ENCODE results near the gene RLF. TPM values are rescaled to one million over a fixed set of nuclear protein-coding genes. Genes with fewer than 3 reads are reported as not detected.

The RLF gene
- polyA plus RNA-seq, 1 donor (not counting 4 experiments of a cell fraction or from before 2014, with no cell fraction given): 10.7 TPM

- TF ChIP-seq, protein P1, sequence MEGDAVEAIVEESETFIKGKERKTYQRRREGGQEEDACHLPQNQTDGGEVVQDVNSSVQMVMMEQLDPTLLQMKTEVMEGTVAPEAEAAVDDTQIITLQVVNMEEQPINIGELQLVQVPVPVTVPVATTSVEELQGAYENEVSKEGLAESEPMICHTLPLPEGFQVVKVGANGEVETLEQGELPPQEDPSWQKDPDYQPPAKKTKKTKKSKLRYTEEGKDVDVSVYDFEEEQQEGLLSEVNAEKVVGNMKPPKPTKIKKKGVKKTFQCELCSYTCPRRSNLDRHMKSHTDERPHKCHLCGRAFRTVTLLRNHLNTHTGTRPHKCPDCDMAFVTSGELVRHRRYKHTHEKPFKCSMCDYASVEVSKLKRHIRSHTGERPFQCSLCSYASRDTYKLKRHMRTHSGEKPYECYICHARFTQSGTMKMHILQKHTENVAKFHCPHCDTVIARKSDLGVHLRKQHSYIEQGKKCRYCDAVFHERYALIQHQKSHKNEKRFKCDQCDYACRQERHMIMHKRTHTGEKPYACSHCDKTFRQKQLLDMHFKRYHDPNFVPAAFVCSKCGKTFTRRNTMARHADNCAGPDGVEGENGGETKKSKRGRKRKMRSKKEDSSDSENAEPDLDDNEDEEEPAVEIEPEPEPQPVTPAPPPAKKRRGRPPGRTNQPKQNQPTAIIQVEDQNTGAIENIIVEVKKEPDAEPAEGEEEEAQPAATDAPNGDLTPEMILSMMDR (optimal IDR thresholded peaks at IDR 0.05 in 1 of 3, IDR thresholded peaks at IDR 0.05 in 1 of 3, conservative IDR thresholded peaks at IDR 0.05 in 1 of 3; ENCODE audit: extremely low read depth in 1 of 3, insufficient read depth in 2 of 3, low read length in 3 of 3): no peak
- TF ChIP-seq EZH2 (IDR thresholded peaks at IDR 0.05; ENCODE audit: low read length): no peak
- Histone ChIP-seq H2AFZ (ENCODE audit: control insufficient read depth, low read length) (no peak overlapping the region), H3K4me1 (ENCODE audit: control insufficient read depth, extremely low read depth, insufficient read depth, low read length) (no peaks in the 10 kb centered on the region), H3K36me3 (ENCODE audit: control insufficient read depth in 2 of 2, extremely low read depth in 1 of 2, insufficient read depth in 2 of 2, low read length in 2 of 2) (peaks cover 4 to 7% of the 10 kb centered on the region in 2 experiments), H3K4me2 (ENCODE audit: control insufficient read depth, extremely low read depth, insufficient read depth, low read depth, low read length) (no peak overlapping the region), H4K20me1 (ENCODE audit: control insufficient read depth, extremely low read depth, insufficient read depth, low read length) (no peaks in the 10 kb centered on the region), H3K4me3 (ENCODE audit: control insufficient read depth in 2 of 3, extremely low read depth in 1 of 3, insufficient read depth in 2 of 3, low read depth in 1 of 3, low read length in 3 of 3) (no peak overlapping the region), H3K9me1 (ENCODE audit: control insufficient read depth, extremely low read depth, insufficient read depth, low read length) (no peaks in the 10 kb centered on the region), H3K9me3 (ENCODE audit: control insufficient read depth, low read depth, low read length) (no peaks in the 10 kb centered on the region), H3K27ac (ENCODE audit: control insufficient read depth, insufficient read depth, low read length) (no peak overlapping the region), H3K79me2 (ENCODE audit: control insufficient read depth, insufficient read depth, low read length) (peaks cover 2% of the 10 kb centered on the region), H3K9ac (ENCODE audit: control insufficient read depth, extremely low read depth, insufficient read depth, low read length) (no peak overlapping the region), H3K27me3 (ENCODE audit: control insufficient read depth, extremely low read depth, insufficient read depth, low read length) (no peaks in the 10 kb centered on the region)
- dilution Hi-C loops (cut with MboI; ENCODE audit: extremely low pct_ligation_motif_present, low sequenced_read_pairs): no loop called here
- FAIRE-seq (no peak), DNase-seq (ENCODE audit: low read depth, low spot score) (no peak)
These were observed 43.7 kb downstream of the RLF start for GRCh38 chr1:40204856-40205255.

DNA sequence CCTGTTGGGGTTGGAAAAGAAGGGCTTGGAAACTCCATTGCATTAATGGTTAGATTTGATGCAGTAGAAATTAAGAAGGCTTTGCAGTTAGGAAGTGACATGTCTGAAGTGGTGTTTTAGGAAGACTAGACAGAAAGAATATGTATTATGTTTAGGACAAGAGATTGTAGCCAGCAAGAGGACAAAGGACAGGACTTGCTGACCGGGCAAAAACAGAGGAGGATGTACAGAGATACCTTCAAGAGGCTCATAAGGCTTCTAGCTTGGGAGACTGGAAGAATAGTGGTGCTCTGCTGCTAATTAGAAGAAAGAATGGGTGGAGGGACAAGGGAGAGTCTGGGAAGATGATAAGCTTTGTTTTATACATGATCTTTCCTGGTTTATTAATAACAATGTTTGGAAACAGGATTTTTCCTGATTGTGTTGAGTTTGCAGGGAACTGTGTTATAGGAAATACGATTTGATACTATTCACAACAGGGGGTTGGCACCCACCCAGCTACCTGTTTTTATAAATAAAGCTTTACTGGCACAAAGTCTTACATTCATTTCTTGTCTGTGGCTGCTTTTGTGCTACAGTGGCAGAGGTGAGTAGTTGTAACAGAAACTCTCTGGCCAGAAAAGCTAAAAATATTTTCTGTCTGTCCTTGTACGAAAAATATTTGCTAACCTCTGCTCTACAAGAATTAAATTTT, 49.5 kb downstream of the RLF start:
- Histone ChIP-seq H2AFZ (ENCODE audit: control insufficient read depth, low read length) (no peak overlapping the region), H3K27me3 (ENCODE audit: control insufficient read depth, extremely low read depth, insufficient read depth, low read length) (no peaks in the 10 kb centered on the region), H3K79me2 (ENCODE audit: control insufficient read depth, insufficient read depth, low read length) (peaks cover 8% of the 10 kb centered on the region), H3K9me1 (ENCODE audit: control insufficient read depth, extremely low read depth, insufficient read depth, low read length) (no peaks in the 10 kb centered on the region), H3K36me3 (ENCODE audit: control insufficient read depth in 2 of 2, extremely low read depth in 1 of 2, insufficient read depth in 2 of 2, low read length in 2 of 2) (peaks cover 7 to 9% of the 10 kb centered on the region in 2 experiments), H3K4me2 (ENCODE audit: control insufficient read depth, extremely low read depth, insufficient read depth, low read depth, low read length) (no peak overlapping the region), H3K9me3 (ENCODE audit: control insufficient read depth, low read depth, low read length) (no peaks in the 10 kb centered on the region), H3K4me3 (ENCODE audit: control insufficient read depth in 2 of 3, extremely low read depth in 1 of 3, insufficient read depth in 2 of 3, low read depth in 1 of 3, low read length in 3 of 3) (no peak overlapping the region), H3K27ac (ENCODE audit: control insufficient read depth, insufficient read depth, low read length) (no peak overlapping the region), H3K4me1 (ENCODE audit: control insufficient read depth, extremely low read depth, insufficient read depth, low read length) (no peaks in the 10 kb centered on the region), H3K9ac (ENCODE audit: control insufficient read depth, extremely low read depth, insufficient read depth, low read length) (no peak overlapping the region), H4K20me1 (ENCODE audit: control insufficient read depth, extremely low read depth, insufficient read depth, low read length) (no peaks in the 10 kb centered on the region)
- TF ChIP-seq, protein P1 (optimal IDR thresholded peaks at IDR 0.05 in 1 of 3, IDR thresholded peaks at IDR 0.05 in 1 of 3, conservative IDR thresholded peaks at IDR 0.05 in 1 of 3; ENCODE audit: extremely low read depth in 1 of 3, insufficient read depth in 2 of 3, low read length in 3 of 3): no peak
- no peak for TF ChIP-seq EZH2 (IDR thresholded peaks at IDR 0.05; ENCODE audit: low read length)
- DNase-seq (ENCODE audit: low read depth, low spot score) (no peak), FAIRE-seq (no peak)
- dilution Hi-C loops (cut with MboI; ENCODE audit: extremely low pct_ligation_motif_present, low sequenced_read_pairs): no loop called here
